GM23338 (cell line): ENCODE measurements around the gene GALM. TPM values are rescaled to one million over a fixed set of nuclear protein-coding genes. Genes with fewer than 3 reads are reported as not detected.
A peak's percentile ranks its signal among the peaks of the same experiment; 100 is the strongest.

ENCODE experiments used
- ATAC-seq: fragments of 200-7000 bp; cut with Tn5 transposase; 3 replicates; pipeline ENCODE4 v1.9.1; 2020
- DNase-seq: peaks from one replicate; pipeline ENCODE4 v3.0.0-alpha.2; 2015; ENCODE audit warnings: low spot score
- H2AFZ ChIP-seq: fragments of 200-600 bp; sonication (generic); 2 replicates; pipeline ENCODE4 v1.8.0; 2016; ENCODE audit warnings: antibody characterized with exemption, mild to moderate bottlenecking, moderate library complexity
- H3F3A ChIP-seq: fragments of 200-600 bp; sonication (generic); replicated peaks from 2 replicates; pipeline ENCODE4 v1.8.0; 2017; ENCODE audit warnings: antibody characterized with exemption, mixed run types, low read depth
- H3K27ac ChIP-seq: fragments of 200-600 bp; sonication (generic); 2 replicates; pipeline ENCODE4 v1.6.1; 2016; ENCODE audit warnings: low read depth
- H3K27me3 ChIP-seq: fragments of 200-600 bp; sonication (generic); 2 replicates; pipeline ENCODE4 v1.8.0; 2016; ENCODE audit warnings: mild to moderate bottlenecking, mixed run types, moderate library complexity; ENCODE audit not compliant: insufficient read depth
- H3K36me3 ChIP-seq: fragments of 200-600 bp; sonication (generic); 2 replicates; pipeline ENCODE4 v1.8.0; 2016; ENCODE audit warnings: mild to moderate bottlenecking; ENCODE audit not compliant: insufficient read depth
- H3K4me1 ChIP-seq: fragments of 200-600 bp; sonication (generic); 2 replicates; pipeline ENCODE4 v1.8.0; 2016; ENCODE audit warnings: mild to moderate bottlenecking, moderate library complexity; ENCODE audit not compliant: insufficient read depth
- H3K4me2 ChIP-seq: fragments of 200-600 bp; sonication (generic); 2 replicates; pipeline ENCODE4 v1.7.1; 2017; ENCODE audit warnings: mixed run types
- H3K4me3 ChIP-seq: fragments of 200-600 bp; sonication (generic); 2 replicates; pipeline ENCODE4 v1.6.1; 2016; ENCODE audit warnings: mixed run types
- H3K79me2 ChIP-seq: fragments of 200-600 bp; sonication (generic); replicated peaks from 2 replicates; pipeline ENCODE4 v1.8.0; 2017; ENCODE audit warnings: mild to moderate bottlenecking; ENCODE audit not compliant: insufficient read depth
- H3K9me2 ChIP-seq: fragments of 200-600 bp; sonication (generic); 2 replicates; pipeline ENCODE4 v1.8.0; 2017; ENCODE audit not compliant: insufficient read depth
- H4K20me1 ChIP-seq: fragments of 200-600 bp; sonication (generic); replicated peaks from 2 replicates; pipeline ENCODE4 v1.8.0; 2017; ENCODE audit warnings: mild to moderate bottlenecking; ENCODE audit not compliant: insufficient read depth
- H3K27ac Mint-ChIP-seq: 2 replicates; pipeline ENCODE4 v1.8.0; 2020; ENCODE audit warnings: inconsistent platforms, mild to moderate bottlenecking, moderate library complexity, mixed read lengths
- H3K27me3 Mint-ChIP-seq: 3 replicates; pipeline ENCODE4 v1.8.0; 2022; ENCODE audit warnings: low read depth, mild to moderate bottlenecking, moderate library complexity, mixed read lengths, inconsistent platforms; ENCODE audit not compliant: insufficient read depth, poor library complexity
- H3K36me3 Mint-ChIP-seq: 3 replicates; pipeline ENCODE4 v1.8.0; 2021; ENCODE audit warnings: low read depth, mild to moderate bottlenecking, inconsistent platforms, moderate library complexity, mixed read lengths
- H3K4me1 Mint-ChIP-seq: 3 replicates; pipeline ENCODE4 v1.8.0; 2020; ENCODE audit warnings: mild to moderate bottlenecking, inconsistent platforms, mixed read lengths
- H3K4me3 Mint-ChIP-seq: 3 replicates; pipeline ENCODE4 v1.8.0; 2021; ENCODE audit warnings: moderate library complexity, mild to moderate bottlenecking, inconsistent platforms, mixed read lengths
- H3K9me3 Mint-ChIP-seq: 3 replicates; pipeline ENCODE4 v1.8.0; 2020; ENCODE audit warnings: moderate library complexity, mild to moderate bottlenecking, inconsistent platforms, mixed read lengths
- CREB1 ChIP-seq: fragments of 250-450 bp; sonication (Bioruptor Pico); IDR thresholded peaks from 2 replicates; pipeline ENCODE4 v1.5.0; 2020; ENCODE audit warnings: low read depth, mild to moderate bottlenecking, moderate library complexity
- CTCF ChIP-seq, 2 experiments: fragments of 200-600 bp in 1 of 2; sonication (generic) in 1 of 2; conservative IDR thresholded peaks; 2 replicates each; pipeline versions ENCODE4 v1.5.1 to v1.6.1; 2016 to 2017; ENCODE audit warnings: antibody characterized with exemption in 2 of 2, low read depth in 2 of 2, mild to moderate bottlenecking in 2 of 2, moderate library complexity in 1 of 2
- ETS1 ChIP-seq: IDR thresholded peaks from 2 replicates; pipeline ENCODE4 v1.6.1; 2016; ENCODE audit warnings: antibody characterized with exemption
- JUNB ChIP-seq: IDR thresholded peaks from one replicate; pipeline ENCODE4 v1.6.1; 2016; ENCODE audit warnings: antibody characterized with exemption; ENCODE audit not compliant: unreplicated experiment
- NANOG ChIP-seq: IDR thresholded peaks from 2 replicates; pipeline ENCODE4 v1.6.1; 2016; ENCODE audit warnings: antibody characterized with exemption, borderline replicate concordance
- REST ChIP-seq: IDR thresholded peaks from one replicate; pipeline ENCODE4 v1.6.1; 2018; ENCODE audit warnings: antibody characterized with exemption; ENCODE audit not compliant: unreplicated experiment
- STAT1 ChIP-seq: IDR thresholded peaks from one replicate; pipeline ENCODE4 v1.6.1; 2016; ENCODE audit warnings: antibody characterized with exemption; ENCODE audit not compliant: unreplicated experiment
- ZNF114 ChIP-seq: fragments of 250-450 bp; sonication (Bioruptor Pico); IDR thresholded peaks from 2 replicates; pipeline ENCODE4 v1.5.0; 2020; ENCODE audit warnings: mild to moderate bottlenecking, moderate library complexity
- ZNF331 ChIP-seq: fragments of 250-450 bp; sonication (Bioruptor Pico); IDR thresholded peaks from 2 replicates; pipeline ENCODE4 v1.5.0; 2020; ENCODE audit warnings: low read depth, mild to moderate bottlenecking, moderate library complexity
- ZNF462 ChIP-seq: fragments of 250-450 bp; sonication (Bioruptor Pico); IDR thresholded peaks from 2 replicates; pipeline ENCODE4 v1.5.0; 2020; ENCODE audit warnings: mild to moderate bottlenecking, moderate library complexity
- polyA plus RNA-seq: library from polyadenylated mRNA; unstranded; fragments of >200 nt; fragmentation: Nextera tagmentation; extraction: Ambion mirVana; gene quantifications from 2 replicates; pipeline ENCODE4 v1.2.1, GENCODE V29; 2016
- total RNA-seq: library from RNA; depleted of rRNA; stranded (reverse); fragments of >200 nt; shearing (Covaris generic); gene quantifications from 2 replicates; pipeline ENCODE4 v1.2.3, GENCODE V29; 2014

The GALM gene
- total and polyA plus RNA-seq, 2 experiments from 2014 or later, result 9.3 to 21.6 TPM

- Histone ChIP-seq H2AFZ (peak overlapping the region; percentile 63), H3K27ac (no peak overlapping the region), H3K27me3 (no peaks in the 10 kb centered on the region), H3K9me2 (0 out of 2 replicates have a peak, but pooled peaks cover 6% of the 10 kb centered on the region), H3K4me1 (no peaks in the 10 kb centered on the region), H3K4me3 (no peak overlapping the region), H3K79me2 (no peaks in the 10 kb centered on the region), H3F3A (no peaks in the 10 kb centered on the region), H4K20me1 (no peaks in the 10 kb centered on the region), H3K4me2 (no peak overlapping the region), H3K36me3 (no peaks in the 10 kb centered on the region)
- H3K4me3 Mint-ChIP-seq, result no peak overlapping the region
- no peak for TF ChIP-seq ETS1
- no peak for TF ChIP-seq NANOG
- no peak for TF ChIP-seq ZNF331 (CRISPR knock-in tag)
- TF ChIP-seq CTCF (conservative IDR thresholded peaks at IDR 0.05; ENCODE audit: low read depth in 2 of 2), result no peak
- no peak for TF ChIP-seq ZNF114 (CRISPR knock-in tag)
- no peak for TF ChIP-seq STAT1
- TF ChIP-seq ZNF462 (CRISPR knock-in tag), result no peak
- TF ChIP-seq CREB1 (CRISPR knock-in tag), result no peak
- TF ChIP-seq JUNB, result no peak
- no peak for TF ChIP-seq REST
- DNase-seq, result no peak
- no peaks in the 10 kb centered on the region for H3K36me3 Mint-ChIP-seq
- H3K27ac Mint-ChIP-seq, result no peak overlapping the region
- ATAC-seq, result no peak
- H3K9me3 Mint-ChIP-seq, result no peaks in the 10 kb centered on the region
- H3K4me1 Mint-ChIP-seq, result no peaks in the 10 kb centered on the region
- H3K27me3 Mint-ChIP-seq, result peaks cover 3% of the 10 kb centered on the region
Observed at GRCh38 chr2:38654528-38655381, 11.2 kb upstream of the GALM start.
